ENCODE measurements around the gene TMEM150B. TPM values are rescaled to one million over a fixed set of nuclear protein-coding genes. Genes with fewer than 3 reads are reported as not detected.

The TMEM150B gene
- total and polyA plus RNA-seq, 2 of the 4 experiments (the other 2 are of a cell fraction), result not detected

- Histone ChIP-seq H2BK120ac (ENCODE audit: low read depth, low read length) (no peak overlapping the region), H4K8ac (ENCODE audit: low read depth in 2 of 2, low read length in 2 of 2) (no peak overlapping the region), H2AK9ac (replicated peaks; ENCODE audit: low read depth, low read length, poor library complexity) (no peak overlapping the region), H3K56ac (ENCODE audit: extremely low read depth, insufficient read depth, low read length) (no peak overlapping the region), H2AK5ac (ENCODE audit: low read depth, low read length) (no peak overlapping the region), H3K79me1 (ENCODE audit: low read depth in 1 of 2, low read length in 2 of 2) (no peaks in the 10 kb centered on the region), H2BK15ac (ENCODE audit: low read depth, low read length) (no peak overlapping the region), H2AFZ (replicated peaks; ENCODE audit: low read length, poor library complexity) (no peak overlapping the region), H3K14ac (replicated peaks; ENCODE audit: low read depth, low read length) (no peak overlapping the region), H3K4ac (ENCODE audit: low read depth, low read length) (no peak overlapping the region), H2BK20ac (ENCODE audit: low read depth, low read length) (no peak overlapping the region), H3K27me3 (ENCODE audit: control insufficient read depth, insufficient read depth, low read length) (peaks cover 18% of the 10 kb centered on the region), H4K20me1 (ENCODE audit: insufficient read depth, low read length) (no peaks in the 10 kb centered on the region), H3K9me1 (ENCODE audit: insufficient read depth, low read length) (no peaks in the 10 kb centered on the region), H3K23ac (ENCODE audit: low read depth, low read length) (no peak overlapping the region), H4K5ac (ENCODE audit: low read depth, low read length) (no peak overlapping the region), H3K4me2 (ENCODE audit: low read depth, low read length) (no peak overlapping the region), H3K4me3 (ENCODE audit: insufficient read depth, low read depth, low read length) (no peak overlapping the region), H3K4me1 (ENCODE audit: control insufficient read depth, insufficient read depth, low read length) (no peaks in the 10 kb centered on the region; the same call in 1 of the 2 replicates), H3K18ac (ENCODE audit: low read depth, low read length) (no peak overlapping the region), H4K91ac (ENCODE audit: insufficient read depth, low read depth, low read length) (no peak overlapping the region), H3K27ac (ENCODE audit: insufficient read depth, low read length) (no peak overlapping the region), H3K9me3 (ENCODE audit: control insufficient read depth, insufficient read depth, low read length) (0 out of 2 replicates have a peak, but pooled peaks cover 1% of the 10 kb centered on the region), H3K36me3 (ENCODE audit: control insufficient read depth, insufficient read depth, low read length) (no peaks in the 10 kb centered on the region), H3K9ac (ENCODE audit: low read depth, low read length) (no peak overlapping the region), H2BK5ac (ENCODE audit: low read depth, low read length, poor library complexity, severe bottlenecking) (no peak overlapping the region)
- intact Hi-C loops (cut with micrococcal nuclease), result no loop called here
- in situ Hi-C loops (cut with MboI; ENCODE audit: low sequenced_read_pairs), result no loop called here
- POLR2A ChIA-PET (ENCODE audit: unreplicated experiment), result no interaction called here
- CTCF ChIA-PET, result no interaction called here
- no TSS peak for BruUV-seq (replicated peaks)
- dilution Hi-C loops (cut with HindIII; ENCODE audit: low sequenced_read_pairs, unreplicated experiment), result no loop called here
- WGBS, 2 experiments (ENCODE audit: extremely low coverage in 2 of 2, insufficient read length in 1 of 2), result 100% methylated on average over 1 of the region's 8 CpGs; no CpG with 5 or more reads in 1 of the 2 experiments
- no peak for DNase-seq
- ATAC-seq (ENCODE audit: low read depth), result no peak
- TF ChIP-seq RAD21 (IDR thresholded peaks at IDR 0.05; ENCODE audit: low read length) (no peak), RCOR1 (IDR thresholded peaks at IDR 0.05; ENCODE audit: insufficient replicate concordance, low read length) (no peak), MAFK (IDR thresholded peaks at IDR 0.05; ENCODE audit: low read depth, low read length) (no peak), NFE2L2 (IDR thresholded peaks at IDR 0.05; ENCODE audit: low read depth, low read length) (no peak)
These were observed 4.2 kb downstream of the TMEM150B start for GRCh38 chr19:55320844-55321419.

Measured in IMR-90 (cell line).